Gastrocnemius medialis (tissue), 4 donors: ENCODE measurements around the gene DDOST.

Experiments
- POLR2A ChIP-seq, 2 donors: fragments of 450-650 bp; IDR thresholded peaks; one replicate each; pipeline ENCODE4 v1.6.1; 2017; ENCODE audit warnings: antibody characterized with exemption in 2 of 2, mild to moderate bottlenecking in 2 of 2, moderate library complexity in 2 of 2
- TF ChIP-seq, protein P1 (sequence below), 5 experiments: fragments of 450-650 bp in 3 of 5; fragments of 200-600 bp in 2 of 5; sonication (generic) in 2 of 5; IDR thresholded peaks in 4 of 5; conservative IDR thresholded peaks in 1 of 5; 1 replicate in 4 of 5; 2 replicates in 1 of 5; pipeline ENCODE4 v1.5.1; 2016 to 2019; ENCODE audit warnings: antibody characterized with exemption in 5 of 5, mild to moderate bottlenecking in 3 of 5, moderate library complexity in 3 of 5

DNA sequence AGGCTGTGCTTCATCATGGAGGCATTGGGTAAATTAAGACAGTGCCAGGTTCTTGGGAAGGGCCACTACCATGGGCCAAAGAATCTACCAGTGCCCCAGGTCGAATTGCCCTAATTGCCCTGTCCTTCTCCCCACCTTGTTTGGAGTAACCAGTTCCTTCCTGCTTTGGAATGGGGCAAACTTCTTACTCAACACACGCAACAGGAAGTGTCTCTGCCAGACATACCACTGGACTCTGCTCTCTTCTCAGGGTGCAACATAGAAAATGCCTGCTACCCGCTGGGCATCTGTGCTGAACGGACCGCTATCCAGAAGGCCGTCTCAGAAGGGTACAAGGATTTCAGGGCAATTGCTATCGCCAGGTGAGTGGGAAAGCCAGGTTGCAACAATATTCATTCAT lies 56.5 kb downstream of the DDOST start:
- TF ChIP-seq, protein P1, sequence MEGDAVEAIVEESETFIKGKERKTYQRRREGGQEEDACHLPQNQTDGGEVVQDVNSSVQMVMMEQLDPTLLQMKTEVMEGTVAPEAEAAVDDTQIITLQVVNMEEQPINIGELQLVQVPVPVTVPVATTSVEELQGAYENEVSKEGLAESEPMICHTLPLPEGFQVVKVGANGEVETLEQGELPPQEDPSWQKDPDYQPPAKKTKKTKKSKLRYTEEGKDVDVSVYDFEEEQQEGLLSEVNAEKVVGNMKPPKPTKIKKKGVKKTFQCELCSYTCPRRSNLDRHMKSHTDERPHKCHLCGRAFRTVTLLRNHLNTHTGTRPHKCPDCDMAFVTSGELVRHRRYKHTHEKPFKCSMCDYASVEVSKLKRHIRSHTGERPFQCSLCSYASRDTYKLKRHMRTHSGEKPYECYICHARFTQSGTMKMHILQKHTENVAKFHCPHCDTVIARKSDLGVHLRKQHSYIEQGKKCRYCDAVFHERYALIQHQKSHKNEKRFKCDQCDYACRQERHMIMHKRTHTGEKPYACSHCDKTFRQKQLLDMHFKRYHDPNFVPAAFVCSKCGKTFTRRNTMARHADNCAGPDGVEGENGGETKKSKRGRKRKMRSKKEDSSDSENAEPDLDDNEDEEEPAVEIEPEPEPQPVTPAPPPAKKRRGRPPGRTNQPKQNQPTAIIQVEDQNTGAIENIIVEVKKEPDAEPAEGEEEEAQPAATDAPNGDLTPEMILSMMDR (IDR thresholded peaks at IDR 0.05 in 4 of 5, conservative IDR thresholded peaks at IDR 0.05 in 1 of 5), result no peak
- no peak for TF ChIP-seq POLR2A (IDR thresholded peaks at IDR 0.05)
